LoVo (cell line): ENCODE results near the gene NHEJ1.
A peak's percentile ranks its signal among the peaks of the same experiment; 100 is the strongest.

ENCODE experiments used
- DNase-seq: peaks from one replicate; pipeline ENCODE4 v3.0.0-alpha.2; 2016; ENCODE audit warnings: low spot score

NHEJ1 gene

GRCh38 chr2:219123356-219124135 lies 37.1 kb downstream of the NHEJ1 start:
- peak; percentile 39 for DNase-seq

- DNase-seq, result no peak
Observed at GRCh38 chr2:219122202-219122980, 38.2 kb downstream of the NHEJ1 start.

DNA sequence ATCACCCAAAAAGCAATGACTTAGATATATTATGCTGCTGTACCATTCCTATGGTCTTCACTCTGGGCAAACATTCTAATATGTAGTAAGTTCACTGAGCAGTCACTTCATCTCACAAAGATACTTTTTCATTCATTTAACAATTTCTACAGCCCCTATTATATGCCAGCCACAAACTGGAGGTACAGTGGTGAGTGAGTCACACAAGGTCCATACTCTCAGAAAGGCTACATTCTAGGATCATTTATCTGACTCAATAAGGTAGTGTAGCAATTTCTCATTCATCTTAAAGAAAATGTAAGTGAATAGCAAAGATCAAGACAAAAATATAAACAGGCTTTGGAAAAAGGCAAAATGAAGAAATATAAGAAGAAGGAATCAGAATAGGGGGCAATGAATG lies 40.5 kb downstream of the NHEJ1 start:
- no peak for DNase-seq

GRCh38 chr2:219119422-219120043 lies 41.1 kb downstream of the NHEJ1 start:
- DNase-seq, result peak; percentile 57

DNA sequence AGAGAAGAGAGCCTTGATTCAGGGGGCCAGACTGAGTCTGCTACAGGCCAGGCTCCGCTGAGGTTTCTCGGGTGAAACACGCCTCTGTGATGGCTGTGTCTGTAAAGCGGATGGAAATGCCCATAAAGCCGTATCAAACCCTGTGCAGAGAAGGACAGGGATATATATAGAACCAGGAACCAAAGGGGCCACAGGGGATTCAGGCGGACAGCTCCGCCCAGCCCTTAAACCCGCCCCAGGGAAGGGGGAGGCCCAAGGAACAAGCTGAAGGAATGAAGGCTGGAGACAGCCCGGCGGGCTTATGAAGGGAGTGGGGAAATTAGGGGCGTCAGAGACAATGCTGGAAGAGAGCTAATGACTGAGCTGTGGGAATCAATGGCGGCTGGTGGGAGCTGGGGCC lies 42.1 kb downstream of the NHEJ1 start:
- no peak for DNase-seq

DNA sequence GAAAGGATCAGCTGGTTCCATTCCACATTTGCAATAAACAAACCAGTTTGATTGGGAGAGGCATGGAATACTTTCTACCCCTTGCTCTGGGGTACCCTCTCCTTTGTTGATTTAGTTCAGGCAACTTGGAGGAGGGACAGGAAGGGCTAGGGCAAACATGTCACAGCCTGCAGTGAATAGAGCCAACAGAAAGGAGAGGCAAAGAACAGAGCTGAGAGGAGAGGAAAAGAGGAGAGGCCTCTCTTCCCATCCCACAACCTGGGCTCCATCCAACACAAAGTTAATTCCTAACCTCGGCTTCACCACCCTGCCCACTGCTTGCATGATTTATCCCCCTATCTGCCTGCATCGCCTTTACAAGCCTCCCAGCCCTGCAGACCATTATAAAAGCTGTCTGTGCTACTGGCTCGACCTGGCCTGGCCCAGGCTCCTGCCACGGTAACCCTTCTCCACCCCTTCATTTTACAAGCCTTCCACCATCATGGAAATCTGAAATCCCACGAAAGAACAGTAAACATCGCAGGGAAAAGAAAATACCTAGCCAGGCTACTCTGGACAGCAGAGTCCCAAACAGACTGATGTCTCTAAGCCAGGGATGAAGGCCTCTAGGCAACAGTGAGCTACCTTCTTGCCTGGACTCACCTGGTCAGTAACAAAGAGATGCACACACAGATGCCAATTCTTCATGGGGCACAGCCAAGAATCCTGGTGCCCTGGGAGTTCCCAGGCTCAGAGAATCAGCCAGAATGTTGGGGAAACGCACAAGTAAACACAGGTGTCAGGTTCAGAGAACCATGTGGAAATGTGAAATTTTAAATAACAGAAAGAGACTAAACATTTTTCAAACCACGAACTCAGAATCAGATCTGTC lies 43.6 kb downstream of the NHEJ1 start:
- no peak for DNase-seq

GRCh38 chr2:219112651-219113338 lies 47.8 kb downstream of the NHEJ1 start:
- DNase-seq, result no peak

GRCh38 chr2:219112062-219112406 lies 48.6 kb downstream of the NHEJ1 start:
- no peak for DNase-seq

- DNase-seq, result no peak
Observed at GRCh38 chr2:219111375-219112061, 49.1 kb downstream of the NHEJ1 start.

DNA sequence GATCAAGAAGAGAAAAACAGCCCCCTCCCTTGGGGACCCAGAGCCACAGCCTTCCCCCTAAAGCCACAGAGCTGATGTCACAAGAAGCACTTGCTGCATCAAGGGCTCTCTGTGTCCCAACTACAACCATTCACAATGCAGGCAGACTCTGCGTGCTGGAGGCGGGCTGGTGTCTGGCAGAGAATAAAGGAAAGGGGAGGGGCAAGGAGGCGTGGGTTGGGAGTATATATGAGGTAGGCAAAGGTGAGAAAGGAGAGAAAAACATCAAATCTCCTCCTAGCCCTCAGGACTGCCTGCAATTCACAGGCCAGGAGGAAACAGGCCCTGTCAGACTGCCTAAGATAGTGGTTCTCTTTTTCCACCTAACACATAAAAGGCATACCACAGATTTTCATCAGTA lies 51.1 kb downstream of the NHEJ1 start:
- DNase-seq, result no peak

GRCh38 chr2:219107758-219108157 lies 52.9 kb downstream of the NHEJ1 start:
- DNase-seq, result no peak

DNA sequence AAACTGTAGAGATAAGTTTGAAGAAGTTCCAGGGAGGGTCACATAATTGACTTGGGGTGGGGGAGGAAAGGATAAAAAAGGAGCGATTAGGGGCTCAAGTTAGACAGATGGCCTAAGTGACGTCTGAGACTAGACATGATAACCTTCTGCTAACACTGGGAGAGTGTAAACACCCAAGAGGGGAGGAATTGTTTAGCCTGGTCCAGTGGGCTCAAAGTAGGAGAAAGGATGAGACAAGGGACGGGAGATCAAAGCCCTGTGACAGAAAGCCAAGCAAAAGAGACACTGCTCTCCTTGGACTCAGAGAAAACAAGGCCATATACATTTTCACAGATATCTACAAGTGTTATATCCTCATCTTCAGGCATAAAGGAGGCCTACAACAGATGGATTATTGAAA lies 54.4 kb downstream of the NHEJ1 start:
- DNase-seq, result no peak

GRCh38 chr2:219104107-219105035 lies 56.2 kb downstream of the NHEJ1 start:
- DNase-seq, result peak; percentile 40

GRCh38 chr2:219099329-219099728 lies 61.3 kb downstream of the NHEJ1 start:
- no peak for DNase-seq

DNA sequence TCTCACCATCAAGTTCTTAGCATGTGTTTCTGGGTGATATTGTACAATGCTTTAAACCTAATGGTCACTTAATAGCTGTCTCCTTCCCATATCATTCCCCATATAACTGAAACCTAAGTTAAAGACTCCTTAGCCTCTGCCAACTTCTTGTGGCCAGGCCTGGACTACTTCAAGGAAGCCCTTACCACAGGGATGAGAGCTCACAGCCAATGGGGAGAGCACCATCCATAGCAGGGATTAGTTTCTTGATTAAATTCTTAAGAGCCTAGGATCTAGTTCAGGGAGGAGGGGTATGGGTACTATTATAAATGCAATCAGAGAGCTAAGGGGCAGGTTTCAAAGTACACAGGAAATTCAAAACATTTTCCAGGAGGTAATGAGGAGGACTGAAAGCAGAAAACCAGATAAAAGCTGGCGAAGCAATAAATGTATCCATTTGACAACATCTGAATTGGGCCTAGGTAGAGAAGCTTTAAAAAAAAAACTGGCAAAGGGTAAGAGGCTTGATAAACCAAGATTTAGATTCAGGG lies 65.1 kb downstream of the NHEJ1 start:
- no peak for DNase-seq

DNA sequence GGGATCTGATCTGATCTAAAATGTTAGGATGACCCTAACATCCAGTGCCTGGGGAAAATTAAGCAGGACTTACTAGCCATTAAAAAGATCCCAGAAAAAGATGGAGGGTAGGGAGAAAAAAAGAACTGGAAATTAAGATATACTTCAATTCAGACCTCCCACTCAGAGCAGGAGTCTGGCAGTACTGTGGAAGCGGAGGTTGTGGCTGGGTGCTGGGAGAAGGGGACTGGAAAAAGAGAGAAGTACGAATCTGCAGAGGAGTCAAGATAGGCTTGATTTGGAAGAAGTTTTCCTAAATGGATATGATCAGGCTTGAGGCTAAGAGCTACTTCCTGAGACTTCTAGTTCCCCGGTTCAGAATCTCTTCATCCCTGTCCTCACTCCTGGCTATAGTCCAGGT lies 66.4 kb downstream of the NHEJ1 start:
- DNase-seq, result no peak

GRCh38 chr2:219090436-219091299 lies 69.9 kb downstream of the NHEJ1 start:
- DNase-seq, result no peak

GRCh38 chr2:219089330-219089729 lies 71.3 kb downstream of the NHEJ1 start:
- no peak for DNase-seq

DNA sequence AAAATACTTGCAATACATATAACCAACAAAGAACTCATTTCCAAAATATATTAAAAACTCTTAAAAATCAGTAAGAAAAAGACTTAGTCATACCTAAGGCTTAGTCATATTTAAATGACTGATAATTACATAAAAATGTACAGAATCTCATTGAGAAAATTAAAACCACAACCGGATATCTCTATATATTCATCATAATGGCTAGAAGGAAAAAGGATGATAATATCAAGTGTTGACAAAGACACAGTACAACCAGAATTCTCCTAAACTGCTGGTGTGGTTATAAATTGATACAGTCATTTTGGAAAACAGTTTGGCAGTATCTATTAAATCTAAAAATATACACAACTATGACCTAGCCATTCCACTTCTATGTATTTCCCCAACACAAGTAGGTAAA lies 72.8 kb downstream of the NHEJ1 start:
- no peak for DNase-seq
